Measurements from ENCODE around the gene IFT52. TPM values are rescaled to one million over a fixed set of nuclear protein-coding genes. Genes with fewer than 3 reads are reported as not detected.

IFT52 gene
- total RNA-seq, 2 experiments from 2014 or later: 22.7 to 24.7 TPM

GRCh38 chr20:43583133-43583864 is 7.4 kb upstream of the IFT52 start:
- Histone ChIP-seq H3K4me2 (ENCODE audit: low read length) (no peak overlapping the region), H3K9me3 (ENCODE audit: low read length) (no peaks in the 10 kb centered on the region), H3K4me1 (ENCODE audit: insufficient read depth, low read length, poor library complexity, severe bottlenecking) (no peaks in the 10 kb centered on the region), H3K9me2 (ENCODE audit: insufficient read depth, low read length) (no peaks in the 10 kb centered on the region), H3K4me3 (ENCODE audit: low read depth, low read length, poor library complexity, severe bottlenecking) (no peak overlapping the region), H3K36me3 (ENCODE audit: insufficient read depth, low read length) (no peaks in the 10 kb centered on the region), H4K20me1 (ENCODE audit: insufficient read depth, low read length) (no peaks in the 10 kb centered on the region), H2AFZ (ENCODE audit: low read length) (no peak overlapping the region), H3K27ac (ENCODE audit: low read depth, low read length, poor library complexity, severe bottlenecking) (no peak overlapping the region), H3K79me2 (ENCODE audit: insufficient read depth, low read depth, low read length) (no peaks in the 10 kb centered on the region)
- TF ChIP-seq, protein P1, sequence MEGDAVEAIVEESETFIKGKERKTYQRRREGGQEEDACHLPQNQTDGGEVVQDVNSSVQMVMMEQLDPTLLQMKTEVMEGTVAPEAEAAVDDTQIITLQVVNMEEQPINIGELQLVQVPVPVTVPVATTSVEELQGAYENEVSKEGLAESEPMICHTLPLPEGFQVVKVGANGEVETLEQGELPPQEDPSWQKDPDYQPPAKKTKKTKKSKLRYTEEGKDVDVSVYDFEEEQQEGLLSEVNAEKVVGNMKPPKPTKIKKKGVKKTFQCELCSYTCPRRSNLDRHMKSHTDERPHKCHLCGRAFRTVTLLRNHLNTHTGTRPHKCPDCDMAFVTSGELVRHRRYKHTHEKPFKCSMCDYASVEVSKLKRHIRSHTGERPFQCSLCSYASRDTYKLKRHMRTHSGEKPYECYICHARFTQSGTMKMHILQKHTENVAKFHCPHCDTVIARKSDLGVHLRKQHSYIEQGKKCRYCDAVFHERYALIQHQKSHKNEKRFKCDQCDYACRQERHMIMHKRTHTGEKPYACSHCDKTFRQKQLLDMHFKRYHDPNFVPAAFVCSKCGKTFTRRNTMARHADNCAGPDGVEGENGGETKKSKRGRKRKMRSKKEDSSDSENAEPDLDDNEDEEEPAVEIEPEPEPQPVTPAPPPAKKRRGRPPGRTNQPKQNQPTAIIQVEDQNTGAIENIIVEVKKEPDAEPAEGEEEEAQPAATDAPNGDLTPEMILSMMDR (conservative IDR thresholded peaks at IDR 0.05; ENCODE audit: low read length): no peak
- TF ChIP-seq EZH2phosphoT487 (IDR thresholded peaks at IDR 0.05; ENCODE audit: borderline replicate concordance, low read depth, low read length): no peak
- no peak for DNase-seq (ENCODE audit: low spot score)
- ChIA-PET POLR2A (interaction anchor here (0.7 to 1.2 kb wide), 3 partner anchors 10 to 251 kb away, joined by 3 read pairs; no protein-coding TSS in a partner anchor), CTCF (ENCODE audit: unreplicated experiment) (no interaction called here)
- intact Hi-C loops (cut with micrococcal nuclease; ENCODE audit: unreplicated experiment): no loop called here
- no TSS peak for BruUV-seq (replicated peaks)

DNA sequence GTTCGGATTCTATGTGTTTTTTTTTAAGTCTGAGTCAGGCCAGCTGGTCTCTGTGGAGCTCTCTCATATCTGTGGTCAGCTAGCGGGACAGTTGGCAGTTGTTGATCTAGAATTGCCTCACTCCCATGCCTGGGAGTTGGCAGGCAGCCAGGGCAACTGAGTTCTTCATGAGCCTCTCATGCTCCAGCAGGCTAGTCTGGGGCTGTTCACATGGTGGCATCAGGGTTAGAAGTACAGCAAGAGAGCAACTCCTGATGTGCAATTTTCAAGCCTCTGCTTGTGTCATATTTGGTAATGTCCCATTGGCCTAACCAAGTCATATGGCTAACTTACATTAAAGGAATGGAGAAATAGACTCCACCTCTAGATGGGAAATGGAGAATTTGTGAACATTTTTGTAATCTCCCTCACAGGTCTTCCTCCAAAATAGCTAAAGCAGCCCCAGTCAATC is 6.7 kb upstream of the IFT52 start:
- BruUV-seq (replicated peaks): no TSS peak
- no peaks in the 10 kb centered on the region for H3K9me2 ChIP-seq (ENCODE audit: insufficient read depth, low read length)
- no peak overlapping the region for H3K27ac ChIP-seq (ENCODE audit: low read depth, low read length, poor library complexity, severe bottlenecking)
- H3K4me2 ChIP-seq (ENCODE audit: low read length): no peak overlapping the region
- TF ChIP-seq, protein P1 (conservative IDR thresholded peaks at IDR 0.05; ENCODE audit: low read length): no peak
- TF ChIP-seq EZH2phosphoT487 (IDR thresholded peaks at IDR 0.05; ENCODE audit: borderline replicate concordance, low read depth, low read length): no peak
- no peaks in the 10 kb centered on the region for H3K36me3 ChIP-seq (ENCODE audit: insufficient read depth, low read length)
- H2AFZ ChIP-seq (ENCODE audit: low read length): no peak overlapping the region
- H3K4me3 ChIP-seq (ENCODE audit: low read depth, low read length, poor library complexity, severe bottlenecking): no peak overlapping the region
- no peaks in the 10 kb centered on the region for H4K20me1 ChIP-seq (ENCODE audit: insufficient read depth, low read length)
- no peaks in the 10 kb centered on the region for H3K9me3 ChIP-seq (ENCODE audit: low read length)
- no peak for DNase-seq (ENCODE audit: low spot score)
- intact Hi-C loops (cut with micrococcal nuclease; ENCODE audit: unreplicated experiment): no loop called here
- no peaks in the 10 kb centered on the region for H3K79me2 ChIP-seq (ENCODE audit: insufficient read depth, low read depth, low read length)
- no peaks in the 10 kb centered on the region for H3K4me1 ChIP-seq (ENCODE audit: insufficient read depth, low read length, poor library complexity, severe bottlenecking)
- CTCF ChIA-PET (ENCODE audit: unreplicated experiment): no interaction called here
- POLR2A ChIA-PET: interaction anchor here (0.6 to 1.2 kb wide), 4 partner anchors 9 to 251 kb away, joined by 3 read pairs; no protein-coding TSS in a partner anchor

Data from OCI-LY7 (cell line).